Measurements from ENCODE around the gene GLI3. TPM values are rescaled to one million over a fixed set of nuclear protein-coding genes. Genes with fewer than 3 reads are reported as not detected.

GLI3 gene
- total RNA-seq, 1 experiment from 2014 or later: 46.2 TPM

- TF ChIP-seq ZNF416 (CRISPR knock-in tag; IDR thresholded peaks at IDR 0.05): no peak
- TF ChIP-seq EMX1 (CRISPR knock-in tag; IDR thresholded peaks at IDR 0.05): no peak
- no peak for TF ChIP-seq GABPB1 (CRISPR knock-in tag; IDR thresholded peaks at IDR 0.05)
- TF ChIP-seq, protein P1, sequence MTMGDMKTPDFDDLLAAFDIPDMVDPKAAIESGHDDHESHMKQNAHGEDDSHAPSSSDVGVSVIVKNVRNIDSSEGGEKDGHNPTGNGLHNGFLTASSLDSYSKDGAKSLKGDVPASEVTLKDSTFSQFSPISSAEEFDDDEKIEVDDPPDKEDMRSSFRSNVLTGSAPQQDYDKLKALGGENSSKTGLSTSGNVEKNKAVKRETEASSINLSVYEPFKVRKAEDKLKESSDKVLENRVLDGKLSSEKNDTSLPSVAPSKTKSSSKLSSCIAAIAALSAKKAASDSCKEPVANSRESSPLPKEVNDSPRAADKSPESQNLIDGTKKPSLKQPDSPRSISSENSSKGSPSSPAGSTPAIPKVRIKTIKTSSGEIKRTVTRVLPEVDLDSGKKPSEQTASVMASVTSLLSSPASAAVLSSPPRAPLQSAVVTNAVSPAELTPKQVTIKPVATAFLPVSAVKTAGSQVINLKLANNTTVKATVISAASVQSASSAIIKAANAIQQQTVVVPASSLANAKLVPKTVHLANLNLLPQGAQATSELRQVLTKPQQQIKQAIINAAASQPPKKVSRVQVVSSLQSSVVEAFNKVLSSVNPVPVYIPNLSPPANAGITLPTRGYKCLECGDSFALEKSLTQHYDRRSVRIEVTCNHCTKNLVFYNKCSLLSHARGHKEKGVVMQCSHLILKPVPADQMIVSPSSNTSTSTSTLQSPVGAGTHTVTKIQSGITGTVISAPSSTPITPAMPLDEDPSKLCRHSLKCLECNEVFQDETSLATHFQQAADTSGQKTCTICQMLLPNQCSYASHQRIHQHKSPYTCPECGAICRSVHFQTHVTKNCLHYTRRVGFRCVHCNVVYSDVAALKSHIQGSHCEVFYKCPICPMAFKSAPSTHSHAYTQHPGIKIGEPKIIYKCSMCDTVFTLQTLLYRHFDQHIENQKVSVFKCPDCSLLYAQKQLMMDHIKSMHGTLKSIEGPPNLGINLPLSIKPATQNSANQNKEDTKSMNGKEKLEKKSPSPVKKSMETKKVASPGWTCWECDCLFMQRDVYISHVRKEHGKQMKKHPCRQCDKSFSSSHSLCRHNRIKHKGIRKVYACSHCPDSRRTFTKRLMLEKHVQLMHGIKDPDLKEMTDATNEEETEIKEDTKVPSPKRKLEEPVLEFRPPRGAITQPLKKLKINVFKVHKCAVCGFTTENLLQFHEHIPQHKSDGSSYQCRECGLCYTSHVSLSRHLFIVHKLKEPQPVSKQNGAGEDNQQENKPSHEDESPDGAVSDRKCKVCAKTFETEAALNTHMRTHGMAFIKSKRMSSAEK (CRISPR knock-in tag; IDR thresholded peaks at IDR 0.05; ENCODE audit: borderline replicate concordance): no peak
- TF ChIP-seq JUN (CRISPR knock-in tag; IDR thresholded peaks at IDR 0.05): no peak
- TF ChIP-seq JAZF1 (CRISPR knock-in tag; IDR thresholded peaks at IDR 0.05): no peak
- TF ChIP-seq SP1 (CRISPR knock-in tag; conservative IDR thresholded peaks at IDR 0.05): no peak
Measured at GRCh38 chr7:42046483-42046882, 190.5 kb downstream of the GLI3 start (continued).

GRCh38 chr7:42045961-42046360 is 191.0 kb downstream of the GLI3 start:
- TF ChIP-seq ATF2 (CRISPR knock-in tag; IDR thresholded peaks at IDR 0.05; ENCODE audit: borderline replicate concordance, low read depth): no peak
- TF ChIP-seq, protein P2, sequence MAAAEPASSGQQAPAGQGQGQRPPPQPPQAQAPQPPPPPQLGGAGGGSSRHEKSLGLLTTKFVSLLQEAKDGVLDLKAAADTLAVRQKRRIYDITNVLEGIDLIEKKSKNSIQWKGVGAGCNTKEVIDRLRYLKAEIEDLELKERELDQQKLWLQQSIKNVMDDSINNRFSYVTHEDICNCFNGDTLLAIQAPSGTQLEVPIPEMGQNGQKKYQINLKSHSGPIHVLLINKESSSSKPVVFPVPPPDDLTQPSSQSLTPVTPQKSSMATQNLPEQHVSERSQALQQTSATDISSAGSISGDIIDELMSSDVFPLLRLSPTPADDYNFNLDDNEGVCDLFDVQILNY (CRISPR knock-in tag; IDR thresholded peaks at IDR 0.05): no peak
- TF ChIP-seq, protein P3, sequence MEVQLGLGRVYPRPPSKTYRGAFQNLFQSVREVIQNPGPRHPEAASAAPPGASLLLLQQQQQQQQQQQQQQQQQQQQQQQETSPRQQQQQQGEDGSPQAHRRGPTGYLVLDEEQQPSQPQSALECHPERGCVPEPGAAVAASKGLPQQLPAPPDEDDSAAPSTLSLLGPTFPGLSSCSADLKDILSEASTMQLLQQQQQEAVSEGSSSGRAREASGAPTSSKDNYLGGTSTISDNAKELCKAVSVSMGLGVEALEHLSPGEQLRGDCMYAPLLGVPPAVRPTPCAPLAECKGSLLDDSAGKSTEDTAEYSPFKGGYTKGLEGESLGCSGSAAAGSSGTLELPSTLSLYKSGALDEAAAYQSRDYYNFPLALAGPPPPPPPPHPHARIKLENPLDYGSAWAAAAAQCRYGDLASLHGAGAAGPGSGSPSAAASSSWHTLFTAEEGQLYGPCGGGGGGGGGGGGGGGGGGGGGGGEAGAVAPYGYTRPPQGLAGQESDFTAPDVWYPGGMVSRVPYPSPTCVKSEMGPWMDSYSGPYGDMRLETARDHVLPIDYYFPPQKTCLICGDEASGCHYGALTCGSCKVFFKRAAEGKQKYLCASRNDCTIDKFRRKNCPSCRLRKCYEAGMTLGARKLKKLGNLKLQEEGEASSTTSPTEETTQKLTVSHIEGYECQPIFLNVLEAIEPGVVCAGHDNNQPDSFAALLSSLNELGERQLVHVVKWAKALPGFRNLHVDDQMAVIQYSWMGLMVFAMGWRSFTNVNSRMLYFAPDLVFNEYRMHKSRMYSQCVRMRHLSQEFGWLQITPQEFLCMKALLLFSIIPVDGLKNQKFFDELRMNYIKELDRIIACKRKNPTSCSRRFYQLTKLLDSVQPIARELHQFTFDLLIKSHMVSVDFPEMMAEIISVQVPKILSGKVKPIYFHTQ (CRISPR knock-in tag; IDR thresholded peaks at IDR 0.05): no peak
- TF ChIP-seq FOXK1 (CRISPR knock-in tag; IDR thresholded peaks at IDR 0.05): no peak
- TF ChIP-seq ZNF219 (CRISPR knock-in tag; IDR thresholded peaks at IDR 0.05; ENCODE audit: borderline replicate concordance): no peak
- TF ChIP-seq CBFB (CRISPR knock-in tag; IDR thresholded peaks at IDR 0.05; ENCODE audit: low read depth): no peak
- no peak for TF ChIP-seq ERG (CRISPR knock-in tag; IDR thresholded peaks at IDR 0.05)
- no peak for TF ChIP-seq TP53 (CRISPR knock-in tag; IDR thresholded peaks at IDR 0.05)
- no peak for TF ChIP-seq PRDM15 (CRISPR knock-in tag; IDR thresholded peaks at IDR 0.05)
- TF ChIP-seq ZNF396 (CRISPR knock-in tag; IDR thresholded peaks at IDR 0.05; ENCODE audit: borderline replicate concordance): no peak
- no peak for TF ChIP-seq NFE2L1 (CRISPR knock-in tag; IDR thresholded peaks at IDR 0.05)
- no peak for TF ChIP-seq PRRX2 (CRISPR knock-in tag; IDR thresholded peaks at IDR 0.05)
- TF ChIP-seq ETV6 (CRISPR knock-in tag; IDR thresholded peaks at IDR 0.05): no peak
- no peak for TF ChIP-seq ELF4 (CRISPR knock-in tag; IDR thresholded peaks at IDR 0.05; ENCODE audit: low read depth)
- Mint-ChIP-seq H3K4me3 (no peak overlapping the region), H3K27me3 (ENCODE audit: low read depth) (no peaks in the 10 kb centered on the region), H3K36me3 (peaks cover 20% of the 10 kb centered on the region), H3K27ac (no peak overlapping the region), H3K9me3 (no peaks in the 10 kb centered on the region), H3K4me1 (peaks cover 23% of the 10 kb centered on the region)
- POLR2A ChIA-PET: interaction anchor here (0.6 kb wide), 1 partner anchor 14 kb away, joined by 3 read pairs; no protein-coding TSS in a partner anchor
- ATAC-seq: no peak
- CTCF ChIA-PET: no interaction called here
- DNase-seq (ENCODE audit: low spot score): no peak

Measured in WTC11 (cell line).